Measurements from ENCODE around the gene INSL4. TPM values are rescaled to one million over a fixed set of nuclear protein-coding genes. Genes with fewer than 3 reads are reported as not detected.

The INSL4 gene
- not detected in 2 replicates for total RNA-seq

DNA sequence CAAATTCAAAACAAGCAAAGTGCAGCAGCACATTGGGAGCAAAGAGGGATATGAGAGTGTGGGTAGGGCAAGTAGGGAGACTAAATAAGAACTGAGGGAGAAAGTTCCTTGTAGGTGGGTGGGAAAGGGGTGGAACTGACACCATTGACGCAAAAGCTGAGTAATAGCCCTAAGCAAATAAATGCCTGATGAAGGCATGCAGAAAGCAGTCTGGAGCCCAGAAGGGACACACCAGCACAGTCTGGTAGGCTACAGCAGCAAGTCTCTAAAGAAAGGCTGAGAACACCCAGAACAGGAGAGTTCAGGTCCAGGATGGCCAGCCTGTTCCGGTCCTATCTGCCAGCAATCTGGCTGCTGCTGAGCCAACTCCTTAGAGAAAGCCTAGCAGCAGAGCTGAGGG, at the start of gene INSL4:
INSL4 (plus strand) TSS at position 208 of the 400 bp plus-strand sequence; CDS start at position 313, 105 bp downstream.
- no peak for DNase-seq (ENCODE audit: extremely low read depth, low read depth, low spot score)

DNA sequence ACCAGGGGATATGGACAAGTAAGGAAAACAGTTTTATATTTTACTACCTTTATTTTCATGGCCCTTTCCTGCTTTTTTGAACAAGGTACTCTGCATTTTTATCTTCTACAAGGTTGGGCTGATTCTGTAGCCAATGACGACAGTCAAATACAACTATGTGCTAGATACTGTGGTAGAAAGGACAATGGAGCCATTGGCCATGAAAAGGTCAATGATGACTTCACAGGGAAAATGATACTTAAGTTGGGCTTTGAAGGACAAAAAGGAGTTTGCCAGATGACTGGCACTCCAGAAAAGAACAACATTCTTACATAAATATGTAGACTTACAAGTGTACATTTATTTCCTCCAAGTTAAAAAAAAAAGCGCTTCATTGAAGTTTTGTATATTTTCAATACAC, 46.4 kb upstream of the INSL4 start:
- no peak for DNase-seq (ENCODE audit: extremely low read depth, low read depth, low spot score)

- no peak for DNase-seq (ENCODE audit: extremely low read depth, low read depth, low spot score)
Measured at GRCh38 chr9:5185220-5185840, 45.9 kb upstream of the INSL4 start, which contains the start of gene INSL6. Gene INSL6 (minus strand): TSS chr9:5185639. CDS start chr9:5185602, 37 bp downstream.

- peak; percentile 33 for DNase-seq (ENCODE audit: extremely low read depth, low read depth, low spot score)
Measured at GRCh38 chr9:5186416-5187169, 44.6 kb upstream of the INSL4 start.

DNA sequence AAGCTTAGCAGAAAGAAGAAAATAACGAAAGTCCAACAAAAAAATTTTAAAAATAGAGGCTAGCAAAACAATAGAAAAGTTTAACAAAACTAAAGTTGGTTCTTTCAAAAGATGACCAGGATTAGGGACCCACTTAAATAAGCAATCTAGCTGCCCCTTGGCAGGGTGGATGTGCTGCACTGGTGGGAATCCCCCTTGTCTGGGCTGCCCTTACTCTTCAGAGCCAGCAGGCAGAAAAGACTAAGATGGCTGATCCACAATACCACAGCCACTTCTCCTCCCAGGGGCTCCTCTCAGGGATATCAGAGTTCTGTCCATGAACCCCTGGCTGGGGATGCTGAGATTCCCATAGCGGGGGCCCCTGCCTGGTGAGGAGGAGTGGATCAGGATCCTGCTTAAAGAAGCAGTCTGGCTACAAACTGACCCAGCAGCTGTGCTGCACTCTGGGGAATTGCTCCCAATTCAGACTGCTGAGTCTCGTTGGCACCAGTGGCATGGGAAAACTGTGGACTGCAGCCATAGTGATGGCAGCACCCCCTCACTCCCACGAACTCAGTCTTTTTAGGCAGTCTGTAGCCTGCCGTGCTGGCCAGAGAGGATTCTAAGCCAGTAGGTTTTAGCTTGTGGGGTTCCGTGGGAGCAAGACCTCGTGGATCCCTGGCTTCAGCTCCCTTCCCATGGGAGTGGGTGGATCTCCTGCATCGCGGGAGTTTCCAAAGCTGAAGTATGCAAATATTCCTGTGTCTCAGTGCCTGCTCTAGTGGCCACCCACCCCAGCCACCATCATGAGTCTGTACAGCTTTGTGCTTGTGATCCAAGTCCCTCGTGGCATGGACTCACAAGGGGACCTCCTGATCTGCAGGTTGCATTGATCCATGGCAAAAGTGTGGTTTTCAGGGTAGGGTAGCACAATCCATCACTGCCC, 42.9 kb upstream of the INSL4 start:
- no peak for DNase-seq (ENCODE audit: extremely low read depth, low read depth, low spot score)

- DNase-seq (ENCODE audit: extremely low read depth, low read depth, low spot score): no peak
Measured at GRCh38 chr9:5191985-5192384, 39.2 kb upstream of the INSL4 start.

DNA sequence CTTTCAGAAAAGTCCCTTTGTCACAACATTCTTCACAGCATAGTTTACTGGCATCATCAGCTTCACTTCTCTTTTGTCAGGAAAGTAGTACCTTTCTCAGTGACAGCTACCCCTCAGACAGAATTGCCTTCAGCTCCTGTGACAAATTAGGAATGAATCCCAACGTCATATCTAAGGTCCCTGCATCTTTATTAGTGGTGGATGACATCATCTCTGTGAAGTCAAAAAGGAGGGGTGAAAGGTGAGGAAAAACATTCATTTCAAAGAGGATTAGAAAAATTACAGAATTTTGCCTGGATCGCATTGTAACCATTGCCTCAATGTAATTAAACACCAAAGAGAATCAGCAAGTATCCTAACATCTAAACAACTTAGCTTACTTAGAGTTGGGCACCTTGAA, 37.9 kb upstream of the INSL4 start:
- no peak for DNase-seq (ENCODE audit: extremely low read depth, low read depth, low spot score)

DNA sequence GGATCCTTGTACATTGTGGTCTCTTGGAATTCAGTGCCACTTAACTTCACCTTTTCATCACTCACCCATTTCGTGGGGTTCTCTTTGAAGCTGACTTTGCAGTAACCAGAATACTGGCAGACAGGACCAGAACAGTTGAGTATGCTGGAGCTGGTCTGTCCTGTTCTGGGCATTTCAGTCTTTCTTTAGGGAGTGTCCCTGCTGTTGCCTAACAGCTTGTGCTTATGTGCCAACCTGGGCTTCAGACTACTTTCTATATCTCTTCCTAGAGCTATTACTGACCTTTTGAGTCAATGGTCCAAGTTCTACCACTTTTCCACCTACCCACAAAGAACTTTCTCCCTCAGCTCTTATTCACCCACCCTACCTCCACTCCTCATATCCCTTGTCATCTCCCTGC, 35.8 kb upstream of the INSL4 start:
- no peak for DNase-seq (ENCODE audit: extremely low read depth, low read depth, low spot score)

DNA sequence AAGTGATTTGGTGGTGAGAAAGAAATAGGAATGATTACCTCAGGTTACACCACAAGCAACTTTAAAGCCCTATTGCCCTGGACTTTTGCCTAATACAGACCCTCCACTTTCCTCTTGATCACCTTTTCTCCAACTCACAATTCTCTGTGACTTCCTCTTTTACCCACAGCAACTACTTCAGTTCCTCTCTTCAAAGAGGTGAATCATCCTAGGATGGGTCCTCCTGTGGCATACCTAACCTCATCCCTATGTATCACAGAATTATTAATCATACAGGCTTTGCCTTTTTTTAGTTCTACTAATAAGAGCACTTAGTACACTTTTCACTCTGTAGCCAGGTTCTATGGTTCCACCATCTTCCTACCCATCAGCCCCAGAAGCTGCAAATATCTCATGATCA, 26.1 kb upstream of the INSL4 start:
- DNase-seq (ENCODE audit: extremely low read depth, low read depth, low spot score): no peak

GRCh38 chr9:5230554-5230953, 665 bp upstream of the INSL4 start:
- no peak for DNase-seq (ENCODE audit: extremely low read depth, low read depth, low spot score)

DNA sequence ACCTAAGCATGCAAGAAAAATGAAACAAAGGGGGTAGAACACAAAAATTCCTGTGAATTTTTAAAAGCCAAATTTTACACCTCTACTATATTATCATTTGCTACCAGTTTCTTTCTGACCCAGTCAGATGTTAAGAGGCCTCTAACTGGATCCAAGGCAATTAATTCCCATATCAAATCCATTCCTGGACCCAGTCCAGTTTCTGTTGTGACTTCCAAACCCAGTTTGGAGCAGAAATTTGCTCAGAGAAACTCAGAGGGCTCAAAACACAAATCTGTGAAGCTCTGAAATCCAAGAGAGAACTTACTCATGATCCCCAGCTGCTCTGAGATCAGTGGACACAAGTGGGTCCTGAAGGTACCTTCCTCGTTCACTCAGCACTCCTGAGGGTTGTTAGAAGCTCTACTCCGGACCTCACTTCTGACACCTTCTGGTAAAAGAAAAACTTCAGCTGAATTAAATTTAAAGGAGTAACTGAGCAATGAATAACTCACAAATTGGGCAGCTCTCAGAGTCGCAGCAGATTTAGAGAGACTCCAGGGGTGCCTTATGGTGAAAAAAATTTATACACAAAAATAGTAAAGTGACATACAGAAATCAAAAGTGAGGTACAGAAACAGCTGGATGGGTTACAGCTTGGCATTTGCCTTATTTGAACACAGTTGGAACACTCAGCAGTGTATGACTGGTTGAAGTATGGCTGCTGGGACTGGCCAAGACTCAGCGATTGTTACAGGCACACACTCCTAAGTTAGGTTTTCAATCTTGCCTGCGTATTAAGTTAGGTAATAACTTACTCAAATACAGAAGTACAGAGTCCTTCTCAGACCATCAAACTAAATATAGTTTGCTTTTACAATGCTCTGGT, 32.4 kb downstream of the INSL4 start:
- no peak for DNase-seq (ENCODE audit: extremely low read depth, low read depth, low spot score)

GRCh38 chr9:5264219-5264595, 33.0 kb downstream of the INSL4 start:
- no peak for DNase-seq (ENCODE audit: extremely low read depth, low read depth, low spot score)

- DNase-seq (ENCODE audit: extremely low read depth, low read depth, low spot score): no peak
Measured at GRCh38 chr9:5265939-5266338, 34.7 kb downstream of the INSL4 start.

GRCh38 chr9:5269249-5269715, 38.1 kb downstream of the INSL4 start:
- DNase-seq (ENCODE audit: extremely low read depth, low read depth, low spot score): peak; percentile 97

DNA sequence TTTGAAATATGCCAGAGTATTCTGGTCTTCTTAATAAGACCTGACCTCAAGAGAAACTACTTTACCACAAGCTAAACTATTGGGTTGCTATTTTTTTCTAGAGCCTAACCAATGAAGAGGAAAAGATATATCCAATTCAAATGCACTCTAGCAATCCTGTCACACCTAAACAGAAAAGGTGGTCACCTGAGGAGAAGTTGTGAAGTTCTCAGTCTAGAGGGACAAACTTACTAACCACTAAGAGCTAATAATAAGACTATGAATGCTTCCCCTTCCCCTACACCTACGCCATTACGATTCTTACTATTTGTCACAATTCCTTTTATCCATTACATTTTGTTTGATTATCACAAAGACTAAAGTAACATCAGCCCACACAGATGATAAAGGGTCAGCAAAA, 43.6 kb downstream of the INSL4 start:
- no peak for DNase-seq (ENCODE audit: extremely low read depth, low read depth, low spot score)

- DNase-seq (ENCODE audit: extremely low read depth, low read depth, low spot score): no peak
Measured at GRCh38 chr9:5278486-5278885, 47.3 kb downstream of the INSL4 start.
